Transverse colon (tissue), 4 donors: ENCODE results near the gene GZMH. TPM values are rescaled to one million over a fixed set of nuclear protein-coding genes. Genes with fewer than 3 reads are reported as not detected.
"Not testable (repeated sequence)": the region's sequence is repeated elsewhere in the genome, so short reads cannot be mapped to it uniquely, and the experiment has no call there.

Source experiments
- DNase-seq: peaks from one replicate; pipeline ENCODE4 v3.0.0-alpha.2; 2019
- H3K27ac ChIP-seq, 4 donors: fragments of 200-600 bp; sonication (generic); 2 replicates each; pipeline ENCODE4 v1.5.1; 2016 to 2018; ENCODE audit warnings: inconsistent platforms in 4 of 4
- H3K27me3 ChIP-seq: fragments of 200-600 bp; sonication (generic); 2 replicates; pipeline ENCODE4 v1.5.1; 2017; ENCODE audit warnings: inconsistent platforms
- H3K36me3 ChIP-seq, 4 donors: fragments of 200-600 bp; sonication (generic); 2 replicates each; pipeline ENCODE4 v1.5.1; 2017 to 2019; ENCODE audit warnings: inconsistent platforms in 4 of 4
- H3K4me1 ChIP-seq, 4 donors: fragments of 200-600 bp; sonication (generic); 2 replicates each; pipeline ENCODE4 v1.5.1; 2017 to 2020; ENCODE audit warnings: inconsistent platforms in 4 of 4
- H3K4me3 ChIP-seq, 4 donors: fragments of 200-600 bp; sonication (generic); 1 replicate in 1 of 4; 2 replicates in 3 of 4; pipeline versions ENCODE4 v1.5.1 to v1.6.1; 2017 to 2019; ENCODE audit warnings: inconsistent platforms in 4 of 4
- H3K9me3 ChIP-seq, 2 donors: fragments of 200-600 bp; sonication (generic); 2 replicates each; pipeline ENCODE4 v1.5.1; 2017 to 2019; ENCODE audit warnings: inconsistent platforms in 2 of 2
- EP300 ChIP-seq: sonication (generic); formaldehyde crosslinking; IDR thresholded peaks from one replicate; pipeline ENCODE4 v1.6.1; 2017; ENCODE audit warnings: antibody characterized with exemption, low read depth
- POLR2A ChIP-seq: fragments of 450-650 bp; IDR thresholded peaks from one replicate; pipeline ENCODE4 v1.6.1; 2016; ENCODE audit warnings: antibody characterized with exemption, mild to moderate bottlenecking, moderate library complexity
- POLR2AphosphoS5 ChIP-seq, 3 donors: sonication (generic); formaldehyde crosslinking; IDR thresholded peaks; one replicate each; pipeline ENCODE4 v1.6.1; 2016; ENCODE audit warnings: antibody characterized with exemption in 3 of 3
- WGBS, 2 donors: methylation state at CpG; one replicate each; pipeline ENCODE4 v1.1.5; 2018; ENCODE audit warnings: low coverage in 1 of 2; 5-methylcytosine and 5-hydroxymethylcytosine counted together
- in situ Hi-C, 4 donors: fragments of 200-750 bp; cut with MboI; loops; one replicate each; pipeline versions ENCODE4 v1.15.0 to v1.15.1; 2017; ENCODE audit warnings: low sequenced_read_pairs in 3 of 4, low pct_ligation_motif_present in 1 of 4, low pct_unique_long_range_greater_than_20kb in 1 of 4
- intact Hi-C: fragments of 100-400 bp; cut with DNase I; formaldehyde crosslinking; loops from one replicate; pipeline ENCODE4 v1.15.1; 2023; ENCODE audit warnings: low total_unique reads
- total RNA-seq, 4 donors: library from RNA; depleted of rRNA; stranded (reverse); fragments of >200 nt; gene quantifications; one replicate each; pipeline ENCODE4 v1.1.0, GENCODE V29; 2016
- TF ChIP-seq, protein P1 (sequence below), 5 experiments: fragments of 200-600 bp in 3 of 5; fragments of 450-650 bp in 2 of 5; sonication (generic) in 3 of 5; IDR thresholded peaks; 1 replicate in 2 of 5; 2 replicates in 3 of 5; pipeline ENCODE4 v1.5.1; 2016 to 2017; ENCODE audit warnings: antibody characterized with exemption in 5 of 5, inconsistent platforms in 3 of 5, mild to moderate bottlenecking in 2 of 5, moderate library complexity in 1 of 5

GZMH gene, protein sequence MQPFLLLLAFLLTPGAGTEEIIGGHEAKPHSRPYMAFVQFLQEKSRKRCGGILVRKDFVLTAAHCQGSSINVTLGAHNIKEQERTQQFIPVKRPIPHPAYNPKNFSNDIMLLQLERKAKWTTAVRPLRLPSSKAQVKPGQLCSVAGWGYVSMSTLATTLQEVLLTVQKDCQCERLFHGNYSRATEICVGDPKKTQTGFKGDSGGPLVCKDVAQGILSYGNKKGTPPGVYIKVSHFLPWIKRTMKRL
- 1 to 10 TPM in 2 of 4 donors, not detected in 2; 1.9 to 4.0 TPM for total RNA-seq

- H3K27ac ChIP-seq, result no peak within 1 kb of the TSS
- in situ Hi-C loops, result no loop called here
- H3K9me3 ChIP-seq, result no peaks in the 10 kb centered on the region
- DNase-seq, result no peak
- H3K4me1 ChIP-seq, result no peaks in the 10 kb centered on the region
- H3K36me3 ChIP-seq, result no peaks in the 10 kb centered on the region
- TF ChIP-seq EP300 (no peak), POLR2AphosphoS5 (IDR thresholded peaks at IDR 0.05) (no peak), POLR2A (no peak)
- TF ChIP-seq, protein P1, sequence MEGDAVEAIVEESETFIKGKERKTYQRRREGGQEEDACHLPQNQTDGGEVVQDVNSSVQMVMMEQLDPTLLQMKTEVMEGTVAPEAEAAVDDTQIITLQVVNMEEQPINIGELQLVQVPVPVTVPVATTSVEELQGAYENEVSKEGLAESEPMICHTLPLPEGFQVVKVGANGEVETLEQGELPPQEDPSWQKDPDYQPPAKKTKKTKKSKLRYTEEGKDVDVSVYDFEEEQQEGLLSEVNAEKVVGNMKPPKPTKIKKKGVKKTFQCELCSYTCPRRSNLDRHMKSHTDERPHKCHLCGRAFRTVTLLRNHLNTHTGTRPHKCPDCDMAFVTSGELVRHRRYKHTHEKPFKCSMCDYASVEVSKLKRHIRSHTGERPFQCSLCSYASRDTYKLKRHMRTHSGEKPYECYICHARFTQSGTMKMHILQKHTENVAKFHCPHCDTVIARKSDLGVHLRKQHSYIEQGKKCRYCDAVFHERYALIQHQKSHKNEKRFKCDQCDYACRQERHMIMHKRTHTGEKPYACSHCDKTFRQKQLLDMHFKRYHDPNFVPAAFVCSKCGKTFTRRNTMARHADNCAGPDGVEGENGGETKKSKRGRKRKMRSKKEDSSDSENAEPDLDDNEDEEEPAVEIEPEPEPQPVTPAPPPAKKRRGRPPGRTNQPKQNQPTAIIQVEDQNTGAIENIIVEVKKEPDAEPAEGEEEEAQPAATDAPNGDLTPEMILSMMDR (IDR thresholded peaks at IDR 0.05), result no peak
- intact Hi-C loops, result no loop called here
- no peaks in the 10 kb centered on the region for H3K27me3 ChIP-seq
- H3K4me3 ChIP-seq, result no peak within 1 kb of the TSS
- 78 to 100% methylated on average over 2 of the region's 2 CpGs for WGBS, 2 donors
These were observed at the start of gene GZMH for GRCh38 chr14:24609655-24610344. TSS of gene GZMH (minus strand) at chr14:24609685. CDS start at chr14:24609613, 72 bp downstream.

- H3K27ac ChIP-seq, H3K4me3 ChIP-seq, H3K27me3 ChIP-seq, H3K4me1 ChIP-seq, in situ Hi-C loops, H3K9me3 ChIP-seq, H3K36me3 ChIP-seq, intact Hi-C loops, DNase-seq: not testable (repeated sequence)
- 58% methylated on average over 1 of the region's 1 CpG; no CpG with 5 or more reads in 1 of the 2 donors for WGBS, 2 donors
These were observed 38.9 kb upstream of the GZMH start for GRCh38 chr14:24648361-24648760.

DNA sequence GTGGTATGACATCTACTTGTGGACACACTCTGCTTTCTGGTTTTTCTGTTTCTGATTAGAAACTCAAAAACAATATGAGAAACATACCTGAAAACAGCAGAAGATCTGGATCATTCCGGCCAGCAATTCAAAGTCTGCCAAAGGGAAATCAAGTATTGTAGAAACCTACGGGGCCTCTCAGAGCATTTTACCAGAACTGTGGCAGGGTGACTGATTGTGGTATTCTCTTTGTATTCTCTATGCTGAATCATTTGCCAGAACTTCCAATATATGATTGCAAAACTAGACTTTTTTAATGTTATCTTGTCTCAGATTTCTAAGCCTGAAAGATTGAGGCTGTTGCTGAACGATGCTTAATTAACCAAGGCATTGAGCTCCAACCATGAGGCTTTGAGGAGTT is 30.4 kb upstream of the GZMH start:
- Histone ChIP-seq H3K9me3 (no peaks in the 10 kb centered on the region), H3K27ac (no peak overlapping the region), H3K36me3 (no peaks in the 10 kb centered on the region), H3K4me3 (no peak overlapping the region), H3K4me1 (no peaks in the 10 kb centered on the region), H3K27me3 (no peaks in the 10 kb centered on the region)
- in situ Hi-C loops, result no loop called here
- 80 to 86% methylated on average over 2 to 3 of the region's 3 CpGs for WGBS, 2 donors
- intact Hi-C loops, result no loop called here
- no peak for TF ChIP-seq POLR2A
- no peak for TF ChIP-seq POLR2AphosphoS5 (IDR thresholded peaks at IDR 0.05)
- TF ChIP-seq, protein P1 (IDR thresholded peaks at IDR 0.05), result no peak
- TF ChIP-seq EP300, result no peak
- no peak for DNase-seq

GRCh38 chr14:24639270-24639669 is 29.8 kb upstream of the GZMH start:
- no peaks in the 10 kb centered on the region for H3K4me1 ChIP-seq
- no peaks in the 10 kb centered on the region for H3K27me3 ChIP-seq
- in situ Hi-C loops (no loop called here), intact Hi-C loops (no loop called here)
- H3K27ac ChIP-seq, result no peak overlapping the region
- no peaks in the 10 kb centered on the region for H3K9me3 ChIP-seq
- TF ChIP-seq POLR2AphosphoS5 (IDR thresholded peaks at IDR 0.05) (no peak), EP300 (no peak), POLR2A (no peak)
- WGBS, 2 donors, result 85 to 95% methylated on average over 3 of the region's 3 CpGs
- no peak for DNase-seq
- H3K4me3 ChIP-seq, result no peak overlapping the region
- H3K36me3 ChIP-seq, result no peaks in the 10 kb centered on the region

DNA sequence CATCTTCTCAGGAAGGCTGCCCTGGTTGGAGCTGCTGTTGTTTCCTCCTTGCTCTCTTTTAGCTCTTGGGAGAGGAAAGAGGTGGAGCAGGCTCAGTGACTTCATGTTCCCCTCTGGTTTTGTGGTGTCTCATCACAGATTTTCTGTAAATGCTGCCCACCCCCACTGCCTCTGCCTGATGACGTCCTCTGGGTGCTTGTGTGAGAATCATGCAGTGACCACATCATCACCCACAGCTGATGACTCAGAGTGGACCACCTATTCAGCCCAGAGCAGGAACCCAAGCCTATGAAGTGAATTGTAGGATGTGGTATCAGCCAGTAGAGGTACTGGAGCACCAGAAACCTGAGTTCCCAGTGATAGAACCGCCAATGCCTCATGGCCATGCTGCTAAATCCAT is 24.7 kb upstream of the GZMH start, which contains the start of gene GZMB:
GZMB (minus strand) TSS at position 33 of the 400 bp plus-strand sequence; CDS start at position 3, 30 bp downstream.
- peak; percentile 19 for DNase-seq
- Histone ChIP-seq H3K9me3 (no peaks in the 10 kb centered on the region), H3K27ac (no peak within 1 kb of the TSS), H3K4me1 (peaks cover 0 to 6% (median 0%) of the 10 kb centered on the region in 4 donors), H3K27me3 (no peaks in the 10 kb centered on the region), H3K4me3 (no peak within 1 kb of the TSS), H3K36me3 (no peaks in the 10 kb centered on the region)
- TF ChIP-seq POLR2AphosphoS5 (IDR thresholded peaks at IDR 0.05), result no peak
- no peak for TF ChIP-seq POLR2A
- no peak for TF ChIP-seq EP300
- TF ChIP-seq, protein P1 (IDR thresholded peaks at IDR 0.05), result no peak
- WGBS, 2 donors, result 49% methylated on average over 2 of the region's 2 CpGs; no CpG with 5 or more reads in 1 of the 2 donors
- intact Hi-C loops (no loop called here), in situ Hi-C loops (no loop called here)
